Cardiac muscle cell (in vitro differentiated cells and primary cell): Measurements from ENCODE around the gene MAP7D2. TPM values are rescaled to one million over a fixed set of nuclear protein-coding genes. Genes with fewer than 3 reads are reported as not detected.
A peak's percentile ranks its signal among the peaks of the same experiment; 100 is the strongest.

ENCODE experiments used
- DNase-seq, 2 donors: peaks; one replicate each; pipeline versions ENCODE4 v3.0.0 to v3.0.0-alpha.2; 2010 to 2017; ENCODE audit warnings: low read depth in 1 of 2, low spot score in 1 of 2
- H3K27ac ChIP-seq: fragments of 200-600 bp; sonication (generic); 2 replicates; pipeline ENCODE4 v1.5.1; 2016
- H3K27me3 ChIP-seq: fragments of 200-600 bp; sonication (generic); 2 replicates; pipeline ENCODE4 v1.6.0; 2016; ENCODE audit warnings: control low read depth
- H3K36me3 ChIP-seq: fragments of 200-600 bp; sonication (generic); 2 replicates; pipeline ENCODE4 v1.5.1; 2016; ENCODE audit warnings: control low read depth
- H3K4me1 ChIP-seq: fragments of 200-600 bp; sonication (generic); 2 replicates; pipeline ENCODE4 v1.8.1; 2017; ENCODE audit warnings: low read depth, mild to moderate bottlenecking, mixed run types
- H3K4me3 ChIP-seq: fragments of 200-600 bp; sonication (generic); 2 replicates; pipeline ENCODE4 v1.5.1; 2016; ENCODE audit warnings: mild to moderate bottlenecking
- H3K9me3 ChIP-seq: fragments of 200-600 bp; sonication (generic); 2 replicates; pipeline ENCODE4 v1.5.1; 2017; ENCODE audit warnings: low read depth, mild to moderate bottlenecking, control low read depth
- polyA plus RNA-seq: library from polyadenylated mRNA; unstranded; fragments of >200 nt; fragmentation: Nextera tagmentation; extraction: Ambion mirVana; gene quantifications from 2 replicates; pipeline ENCODE4 v1.2.1, GENCODE V29; 2016
- total RNA-seq: library from RNA; depleted of rRNA; stranded (reverse); fragments of >200 nt; gene quantifications from 2 replicates; pipeline ENCODE4 v1.2.3, GENCODE V29; 2016
- TF ChIP-seq, protein P1 (sequence below): IDR thresholded peaks from 2 replicates; pipeline ENCODE4 v1.5.1; 2012; ENCODE audit warnings: low read depth, mild to moderate bottlenecking, low read length

The MAP7D2 gene
- total and polyA plus RNA-seq, 2 experiments from 2014 or later: 0.05 to 0.36 TPM

- TF ChIP-seq, protein P1, sequence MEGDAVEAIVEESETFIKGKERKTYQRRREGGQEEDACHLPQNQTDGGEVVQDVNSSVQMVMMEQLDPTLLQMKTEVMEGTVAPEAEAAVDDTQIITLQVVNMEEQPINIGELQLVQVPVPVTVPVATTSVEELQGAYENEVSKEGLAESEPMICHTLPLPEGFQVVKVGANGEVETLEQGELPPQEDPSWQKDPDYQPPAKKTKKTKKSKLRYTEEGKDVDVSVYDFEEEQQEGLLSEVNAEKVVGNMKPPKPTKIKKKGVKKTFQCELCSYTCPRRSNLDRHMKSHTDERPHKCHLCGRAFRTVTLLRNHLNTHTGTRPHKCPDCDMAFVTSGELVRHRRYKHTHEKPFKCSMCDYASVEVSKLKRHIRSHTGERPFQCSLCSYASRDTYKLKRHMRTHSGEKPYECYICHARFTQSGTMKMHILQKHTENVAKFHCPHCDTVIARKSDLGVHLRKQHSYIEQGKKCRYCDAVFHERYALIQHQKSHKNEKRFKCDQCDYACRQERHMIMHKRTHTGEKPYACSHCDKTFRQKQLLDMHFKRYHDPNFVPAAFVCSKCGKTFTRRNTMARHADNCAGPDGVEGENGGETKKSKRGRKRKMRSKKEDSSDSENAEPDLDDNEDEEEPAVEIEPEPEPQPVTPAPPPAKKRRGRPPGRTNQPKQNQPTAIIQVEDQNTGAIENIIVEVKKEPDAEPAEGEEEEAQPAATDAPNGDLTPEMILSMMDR: no peak
- H3K27ac ChIP-seq: no peak overlapping the region
- H3K36me3 ChIP-seq: no peaks in the 10 kb centered on the region
- H3K4me1 ChIP-seq: no peaks in the 10 kb centered on the region
- H3K27me3 ChIP-seq: no peaks in the 10 kb centered on the region
- no peaks in the 10 kb centered on the region for H3K9me3 ChIP-seq
- no peak overlapping the region for H3K4me3 ChIP-seq
- no peak for DNase-seq
These were observed 96.9 kb downstream of the MAP7D2 start for GRCh38 chrX:20019672-20020365.

DNA sequence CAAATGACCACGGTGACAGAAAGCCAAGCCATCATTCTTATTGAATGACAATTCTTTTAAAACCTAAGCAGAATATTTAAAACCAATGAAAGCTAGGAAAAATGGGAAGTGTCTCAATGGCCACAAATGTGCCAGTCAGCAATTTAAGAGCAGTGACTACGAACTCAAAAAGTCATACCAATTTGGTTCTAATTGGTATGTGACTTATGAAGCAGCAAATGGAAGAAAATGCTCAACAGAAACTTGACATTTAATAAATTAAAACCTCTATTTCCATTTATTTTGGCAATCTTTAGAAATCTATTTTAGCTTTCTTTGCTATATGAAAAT is 100.1 kb downstream of the MAP7D2 start:
- Histone ChIP-seq H3K4me3 (no peak overlapping the region), H3K9me3 (no peaks in the 10 kb centered on the region), H3K36me3 (no peaks in the 10 kb centered on the region), H3K27me3 (no peaks in the 10 kb centered on the region), H3K4me1 (no peaks in the 10 kb centered on the region), H3K27ac (no peak overlapping the region)
- TF ChIP-seq, protein P1: no peak
- DNase-seq: no peak

DNA sequence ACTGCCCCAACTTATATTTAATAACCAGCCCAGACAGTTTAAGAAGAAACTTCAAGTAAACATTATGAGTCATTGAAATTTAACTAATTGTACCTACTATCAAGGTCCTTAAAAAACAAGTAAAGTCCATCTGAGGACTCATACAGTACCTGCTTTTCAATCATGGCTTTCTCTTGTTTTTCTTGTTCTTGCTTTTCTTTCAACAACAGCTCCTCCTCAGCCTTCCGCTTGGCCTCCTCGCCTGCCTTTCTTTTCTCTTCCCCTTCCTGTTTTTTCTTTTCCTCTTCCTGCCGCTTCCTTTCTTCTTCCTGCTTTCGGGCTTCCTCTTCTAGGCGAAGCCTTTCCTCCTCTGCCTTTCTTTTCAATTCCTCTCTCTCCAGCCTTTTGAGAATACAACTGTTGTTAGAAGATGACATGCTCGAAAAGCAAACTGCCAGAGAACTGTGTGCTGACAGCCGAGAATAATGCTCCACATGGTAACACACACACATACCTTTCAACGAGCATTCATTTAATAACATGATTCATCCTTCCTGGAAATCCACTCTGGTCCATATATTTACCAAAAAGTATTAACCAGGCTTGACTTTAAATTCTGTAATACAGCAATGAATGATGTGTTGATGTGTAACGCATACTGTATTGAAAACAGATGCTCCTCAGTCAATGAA is 100.6 kb downstream of the MAP7D2 start:
- H3K4me1 ChIP-seq: no peaks in the 10 kb centered on the region
- no peak overlapping the region for H3K4me3 ChIP-seq
- H3K9me3 ChIP-seq: no peaks in the 10 kb centered on the region
- H3K36me3 ChIP-seq: no peaks in the 10 kb centered on the region
- no peak overlapping the region for H3K27ac ChIP-seq
- DNase-seq: peak in 1 of 2 donors; percentile 4
- H3K27me3 ChIP-seq: no peaks in the 10 kb centered on the region
- TF ChIP-seq, protein P1: no peak

DNA sequence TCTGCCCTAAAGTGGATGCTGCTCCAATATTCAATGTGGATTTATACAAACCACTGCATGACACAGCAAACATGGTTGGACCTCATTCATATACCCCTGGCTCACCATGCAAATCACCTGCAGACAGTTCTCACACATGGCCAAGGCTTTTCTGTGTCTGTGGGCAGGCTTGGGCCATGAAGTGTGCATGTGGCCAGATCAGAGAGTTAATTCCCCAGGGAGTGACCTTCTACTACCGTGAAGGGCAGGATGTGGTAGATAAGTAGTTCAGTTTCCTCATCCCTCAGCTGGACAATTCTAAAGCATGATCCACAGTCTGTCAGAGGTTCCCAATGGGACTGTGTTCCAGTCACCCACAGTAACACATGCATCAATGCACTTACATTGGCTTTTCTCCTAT is 101.3 kb downstream of the MAP7D2 start:
- Histone ChIP-seq H3K27me3 (no peaks in the 10 kb centered on the region), H3K4me3 (no peak overlapping the region), H3K27ac (no peak overlapping the region), H3K4me1 (no peaks in the 10 kb centered on the region), H3K9me3 (no peaks in the 10 kb centered on the region), H3K36me3 (no peaks in the 10 kb centered on the region)
- TF ChIP-seq, protein P1: no peak
- peak in 1 of 2 donors; percentile 0 for DNase-seq

DNA sequence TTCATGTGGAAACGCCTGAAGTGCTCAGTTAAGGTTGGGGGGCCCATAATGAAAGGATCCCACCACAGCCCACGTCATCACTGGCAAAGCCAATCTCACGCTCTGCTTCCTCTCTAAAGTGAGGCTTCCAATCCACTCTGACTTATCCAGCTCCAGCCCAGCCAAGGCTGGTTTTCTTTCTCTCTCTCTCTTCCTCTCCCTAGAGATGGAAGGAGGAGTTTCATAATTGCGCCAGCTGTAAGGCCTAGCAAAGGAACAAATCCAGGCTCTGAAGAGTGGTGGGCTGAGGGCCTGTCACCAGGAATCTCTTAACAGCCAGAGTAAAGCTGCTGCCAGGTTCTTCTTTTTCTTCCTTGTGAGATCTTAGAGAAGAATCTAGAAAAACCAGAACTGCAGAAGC is 105.1 kb downstream of the MAP7D2 start:
- DNase-seq: peak in 1 of 2 donors; percentile 35
- no peaks in the 10 kb centered on the region for H3K36me3 ChIP-seq
- TF ChIP-seq, protein P1: no peak
- H3K4me1 ChIP-seq: no peaks in the 10 kb centered on the region
- H3K27me3 ChIP-seq: no peaks in the 10 kb centered on the region
- no peaks in the 10 kb centered on the region for H3K9me3 ChIP-seq
- H3K4me3 ChIP-seq: no peak overlapping the region
- no peak overlapping the region for H3K27ac ChIP-seq
